ENCODE results near the gene CBLIF. TPM values are rescaled to one million over a fixed set of nuclear protein-coding genes. Genes with fewer than 3 reads are reported as not detected.
"Not testable (repeated sequence)": the region's sequence is repeated elsewhere in the genome, so short reads cannot be mapped to it uniquely, and the experiment has no call there.

Gene CBLIF
- total RNA-seq: not detected
- long read RNA-seq: 0 reads

- no peak for DNase-seq (ENCODE audit: low spot score)
Measured at GRCh38 chr11:59845399-59845798, at the start of gene CBLIF. Gene CBLIF (minus strand): TSS chr11:59845499. CDS start chr11:59845453, 46 bp downstream.

- DNase-seq (ENCODE audit: low spot score): no peak
Measured at GRCh38 chr11:59894616-59895015, 49.3 kb upstream of the CBLIF start.

GRCh38 chr11:59891781-59892181 is 46.5 kb upstream of the CBLIF start:
- no peak for DNase-seq (ENCODE audit: low spot score)

- not testable (repeated sequence) for DNase-seq (ENCODE audit: low spot score)
Measured at GRCh38 chr11:59887156-59887555, 41.9 kb upstream of the CBLIF start.

- no peak for DNase-seq (ENCODE audit: low spot score)
Measured at GRCh38 chr11:59883597-59883996, 38.3 kb upstream of the CBLIF start.

- no peak for DNase-seq (ENCODE audit: low spot score)
Measured at GRCh38 chr11:59879567-59879966, 34.3 kb upstream of the CBLIF start.

- DNase-seq (ENCODE audit: low spot score): no peak
Measured at GRCh38 chr11:59878575-59878974, 33.3 kb upstream of the CBLIF start, which contains the start of gene OOSP3. Gene OOSP3 (plus strand): TSS chr11:59878782. CDS start chr11:59878809, 27 bp downstream.

GRCh38 chr11:59877784-59878183 is 32.5 kb upstream of the CBLIF start:
- DNase-seq (ENCODE audit: low spot score): no peak

GRCh38 chr11:59877325-59877724 is 32.0 kb upstream of the CBLIF start:
- no peak for DNase-seq (ENCODE audit: low spot score)

GRCh38 chr11:59875856-59876519 is 30.7 kb upstream of the CBLIF start:
- DNase-seq (ENCODE audit: low spot score): no peak

- DNase-seq (ENCODE audit: low spot score): no peak
Measured at GRCh38 chr11:59872076-59872475, 26.8 kb upstream of the CBLIF start.

- no peak for DNase-seq (ENCODE audit: low spot score)
Measured at GRCh38 chr11:59867946-59868345, 22.6 kb upstream of the CBLIF start.

- DNase-seq (ENCODE audit: low spot score): no peak
Measured at GRCh38 chr11:59866836-59867235, 21.5 kb upstream of the CBLIF start.

- no peak for DNase-seq (ENCODE audit: low spot score)
Measured at GRCh38 chr11:59866397-59866796, 21.1 kb upstream of the CBLIF start, which contains the start of gene TCN1. Gene TCN1 (minus strand): TSS chr11:59866487. CDS start chr11:59866470, 17 bp downstream.

- no peak for DNase-seq (ENCODE audit: low spot score)
Measured at GRCh38 chr11:59865031-59865430, 19.7 kb upstream of the CBLIF start.

GRCh38 chr11:59862252-59862651 is 17.0 kb upstream of the CBLIF start:
- no peak for DNase-seq (ENCODE audit: low spot score)

- DNase-seq (ENCODE audit: low spot score): no peak
Measured at GRCh38 chr11:59859673-59860072, 14.4 kb upstream of the CBLIF start.

- no peak for DNase-seq (ENCODE audit: low spot score)
Measured at GRCh38 chr11:59857439-59858434, 12.4 kb upstream of the CBLIF start.

- DNase-seq (ENCODE audit: low spot score): no peak
Measured at GRCh38 chr11:59854871-59855270, 9.6 kb upstream of the CBLIF start.

GRCh38 chr11:59851416-59851815 is 6.1 kb upstream of the CBLIF start:
- DNase-seq (ENCODE audit: low spot score): not testable (repeated sequence)

GRCh38 chr11:59849551-59849950 is 4.3 kb upstream of the CBLIF start:
- DNase-seq (ENCODE audit: low spot score): not testable (repeated sequence)

- no peak for DNase-seq (ENCODE audit: low spot score)
Measured at GRCh38 chr11:59849129-59849528, 3.8 kb upstream of the CBLIF start.

Measured in mesenteric fat pad (tissue), 1 donor.